Endothelial cell of umbilical vein (primary cell): Measurements from ENCODE around the gene LZIC. TPM values are rescaled to one million over a fixed set of nuclear protein-coding genes. Genes with fewer than 3 reads are reported as not detected.

Source experiments
- BruUV-seq: library from RNA; stranded (reverse); fragments of 400-500 nt; replicated peaks from 2 replicates; lab custom pipeline; 2021; lab: Mats Ljungman, UMichigan
- CTCF ChIA-PET: fragments of 300-600, 350-600 bp; sonication (Branson Sonifier 250); formaldehyde crosslinking; loops from one replicate; lab custom pipeline; 2021; ENCODE audit warnings: antibody characterized with exemption, inconsistent platforms; lab: Charles Lee
- POLR2A ChIA-PET: fragments of 300-600, 350-600 bp; sonication (Branson Sonifier 250); formaldehyde crosslinking; loops from one replicate; lab custom pipeline; 2021; ENCODE audit warnings: antibody characterized with exemption, inconsistent platforms; lab: Charles Lee
- DNase-seq: peaks from one replicate; pipeline ENCODE4 v3.0.0-alpha.2; 2011; ENCODE audit warnings: low read depth, low spot score
- FAIRE-seq: peaks from 2 replicates; lab custom pipeline; 2011; peaks lifted over from hg19 to GRCh38; lab: Jason Lieb, UNC
- H2AFZ ChIP-seq: 2 replicates; pipeline ENCODE4 v1.6.0; 2012; ENCODE audit warnings: low read depth, low read length, control low read depth, inconsistent platforms
- H3K27ac ChIP-seq: 2 replicates; pipeline ENCODE4 v1.5.1; 2011; ENCODE audit warnings: low read depth, mild to moderate bottlenecking, control low read depth, low read length, moderate library complexity; ENCODE audit not compliant: insufficient read depth
- H3K27me3 ChIP-seq, 2 experiments: 2 replicates each; pipeline versions ENCODE4 v1.6.0 to v1.6.1; 2011; ENCODE audit warnings: low read length in 2 of 2, mixed read lengths in 1 of 2; ENCODE audit not compliant: control insufficient read depth in 2 of 2, insufficient read depth in 2 of 2
- H3K36me3 ChIP-seq, 2 experiments: 2 replicates in 1 of 2; 3 replicates in 1 of 2; pipeline ENCODE4 v1.5.1; 2011; ENCODE audit warnings: low read length in 2 of 2, mild to moderate bottlenecking in 1 of 2, moderate library complexity in 1 of 2; ENCODE audit not compliant: control insufficient read depth in 2 of 2, insufficient read depth in 2 of 2; ENCODE audit errors: extremely low read depth in 1 of 2
- H3K4me1 ChIP-seq: 3 replicates; pipeline ENCODE4 v1.5.1; 2011; ENCODE audit warnings: mild to moderate bottlenecking, low read length; ENCODE audit not compliant: control insufficient read depth, insufficient read depth; ENCODE audit errors: extremely low read depth
- H3K4me2 ChIP-seq: 2 replicates; pipeline ENCODE4 v1.6.1; 2011; ENCODE audit warnings: low read length, control low read depth, mixed read lengths; ENCODE audit not compliant: insufficient read depth
- H3K4me3 ChIP-seq, 3 experiments: fragments of 200-600 bp in 1 of 3; sonication (generic), shearing (Covaris generic) in 1 of 3; replicated peaks in 1 of 3; 2 replicates each; pipeline ENCODE4 v1.5.1; 2011 to 2016; ENCODE audit warnings: control low read depth in 3 of 3, low read length in 3 of 3, mild to moderate bottlenecking in 2 of 3, inconsistent platforms in 1 of 3, low read depth in 1 of 3, moderate library complexity in 1 of 3; ENCODE audit not compliant: insufficient read depth in 1 of 3
- H3K79me2 ChIP-seq: 2 replicates; pipeline ENCODE4 v1.6.0; 2012; ENCODE audit warnings: low read length, inconsistent platforms; ENCODE audit not compliant: control insufficient read depth, insufficient read depth
- H3K9ac ChIP-seq: replicated peaks from 2 replicates; pipeline ENCODE3; 2011; ENCODE audit warnings: low read length, control low read depth; ENCODE audit not compliant: insufficient read depth; ENCODE audit errors: extremely low read depth
- H3K9me1 ChIP-seq: replicated peaks from 3 replicates; pipeline ENCODE4 v1.6.0; 2011; ENCODE audit warnings: mild to moderate bottlenecking, low read length; ENCODE audit not compliant: control insufficient read depth, insufficient read depth; ENCODE audit errors: extremely low read depth
- H3K9me3 ChIP-seq: replicated peaks from 2 replicates; pipeline ENCODE4 v1.5.1; 2012; ENCODE audit warnings: low read length, inconsistent platforms; ENCODE audit not compliant: control insufficient read depth, insufficient read depth
- H4K20me1 ChIP-seq: replicated peaks from 2 replicates; pipeline ENCODE3; 2011; ENCODE audit warnings: mild to moderate bottlenecking, low read length; ENCODE audit not compliant: control insufficient read depth, insufficient read depth; ENCODE audit errors: extremely low read depth
- EZH2 ChIP-seq: IDR thresholded peaks from 2 replicates; pipeline ENCODE4 v1.6.1; 2012; ENCODE audit warnings: borderline replicate concordance, low read depth, mild to moderate bottlenecking, moderate library complexity, low read length, inconsistent platforms; ENCODE audit not compliant: severe bottlenecking
- FOS ChIP-seq: IDR thresholded peaks from 2 replicates; pipeline ENCODE4 v1.6.1; 2011; ENCODE audit warnings: mild to moderate bottlenecking, low read length, moderate library complexity, borderline replicate concordance; ENCODE audit not compliant: insufficient read depth
- GATA2 ChIP-seq: IDR thresholded peaks from 2 replicates; pipeline ENCODE4 v1.7.0; 2011; ENCODE audit warnings: low read depth, mild to moderate bottlenecking, moderate library complexity, mixed read lengths, low read length; ENCODE audit not compliant: insufficient read length, insufficient read depth
- JUN ChIP-seq: IDR thresholded peaks from 2 replicates; pipeline ENCODE4 v1.6.1; 2011; ENCODE audit warnings: borderline replicate concordance, low read depth; ENCODE audit not compliant: insufficient read length, insufficient read depth
- MAX ChIP-seq: IDR thresholded peaks from 2 replicates; pipeline ENCODE4 v1.6.1; 2011; ENCODE audit not compliant: insufficient read depth, insufficient read length
- MYC ChIP-seq: IDR thresholded peaks from one replicate; pipeline ENCODE4 v1.6.1; 2011; ENCODE audit warnings: mild to moderate bottlenecking, low read depth, low read length
- POLR2A ChIP-seq: IDR thresholded peaks from 2 replicates; pipeline ENCODE4 v1.6.1; 2012; ENCODE audit warnings: low read depth, mild to moderate bottlenecking, control low read depth, low read length
- POLR2AphosphoS5 ChIP-seq: IDR thresholded peaks from 2 replicates; pipeline ENCODE4 v1.6.1; 2012; ENCODE audit warnings: low read depth, mild to moderate bottlenecking, control low read depth, low read length, moderate library complexity; ENCODE audit not compliant: insufficient read depth
- dilution Hi-C: fragments of 300-500 bp; cut with MboI; formaldehyde crosslinking; loops from one replicate; pipeline ENCODE4 v1.15.0; 2019; ENCODE audit warnings: low sequenced_read_pairs; ENCODE audit not compliant: extremely low pct_ligation_motif_present
- intact Hi-C: fragments of 100-400 bp; cut with micrococcal nuclease; formaldehyde crosslinking; loops from one replicate; pipeline ENCODE4 v1.10.0; 2022
- polyA plus RNA-seq, 4 experiments: library from polyadenylated mRNA; depleted of rRNA in 3 of 4; stranded (reverse) in 3 of 4; unstranded in 1 of 4; fragments of >200 nt; gene quantifications; 2 replicates each; pipeline versions ENCODE4 v1.2.1 to v1.2.3, GENCODE V29; 2011 to 2012; ENCODE audit warnings: missing spikeins in 1 of 4
- total RNA-seq: library from RNA; stranded (reverse); gene quantifications from 2 replicates; pipeline ENCODE4 v1.2.3, GENCODE V29; 2021
- TF ChIP-seq, protein P1 (sequence below), 2 donors: IDR thresholded peaks; 1 replicate in 1 of 2; 2 replicates in 1 of 2; pipeline ENCODE4 v1.5.1; 2011; ENCODE audit warnings: low read length in 2 of 2, mild to moderate bottlenecking in 2 of 2, moderate library complexity in 2 of 2, control low read depth in 1 of 2, inconsistent platforms in 1 of 2, low read depth in 1 of 2; ENCODE audit not compliant: insufficient read depth in 1 of 2; ENCODE audit errors: extremely low read depth in 1 of 2

LZIC gene
- total and polyA plus RNA-seq, 2 donors (not counting 3 experiments of a cell fraction or from before 2014, with no cell fraction given), result 3.7 to 23.4 TPM

GRCh38 chr1:9886092-9886742 is 57.0 kb downstream of the LZIC start:
- Histone ChIP-seq H3K4me2 (no peak overlapping the region), H3K27ac (no peak overlapping the region), H3K27me3 (no peaks in the 10 kb centered on the region), H3K79me2 (no peaks in the 10 kb centered on the region), H2AFZ (no peak overlapping the region), H3K4me1 (peaks cover 20% of the 10 kb centered on the region), H3K4me3 (no peak overlapping the region), H3K9ac (no peak overlapping the region), H3K9me1 (no peaks in the 10 kb centered on the region), H4K20me1 (no peaks in the 10 kb centered on the region), H3K36me3 (peaks cover 0 to 2% of the 10 kb centered on the region in 2 experiments), H3K9me3 (no peaks in the 10 kb centered on the region)
- intact Hi-C loops, result no loop called here
- POLR2A ChIA-PET, result no interaction called here
- TF ChIP-seq MYC (no peak), JUN (no peak), EZH2 (no peak), POLR2A (no peak), POLR2AphosphoS5 (no peak), GATA2 (no peak), FOS (no peak), MAX (no peak)
- TF ChIP-seq, protein P1, sequence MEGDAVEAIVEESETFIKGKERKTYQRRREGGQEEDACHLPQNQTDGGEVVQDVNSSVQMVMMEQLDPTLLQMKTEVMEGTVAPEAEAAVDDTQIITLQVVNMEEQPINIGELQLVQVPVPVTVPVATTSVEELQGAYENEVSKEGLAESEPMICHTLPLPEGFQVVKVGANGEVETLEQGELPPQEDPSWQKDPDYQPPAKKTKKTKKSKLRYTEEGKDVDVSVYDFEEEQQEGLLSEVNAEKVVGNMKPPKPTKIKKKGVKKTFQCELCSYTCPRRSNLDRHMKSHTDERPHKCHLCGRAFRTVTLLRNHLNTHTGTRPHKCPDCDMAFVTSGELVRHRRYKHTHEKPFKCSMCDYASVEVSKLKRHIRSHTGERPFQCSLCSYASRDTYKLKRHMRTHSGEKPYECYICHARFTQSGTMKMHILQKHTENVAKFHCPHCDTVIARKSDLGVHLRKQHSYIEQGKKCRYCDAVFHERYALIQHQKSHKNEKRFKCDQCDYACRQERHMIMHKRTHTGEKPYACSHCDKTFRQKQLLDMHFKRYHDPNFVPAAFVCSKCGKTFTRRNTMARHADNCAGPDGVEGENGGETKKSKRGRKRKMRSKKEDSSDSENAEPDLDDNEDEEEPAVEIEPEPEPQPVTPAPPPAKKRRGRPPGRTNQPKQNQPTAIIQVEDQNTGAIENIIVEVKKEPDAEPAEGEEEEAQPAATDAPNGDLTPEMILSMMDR (IDR thresholded peaks at IDR 0.05; ENCODE audit: extremely low read depth in 1 of 2, insufficient read depth in 1 of 2, low read depth in 1 of 2, low read length in 2 of 2), result no peak
- CTCF ChIA-PET, result interaction anchor here (0.9 to 1.1 kb wide), 2 partner anchors 31 to 65 kb away, joined by 3 read pairs; no protein-coding TSS in a partner anchor
- dilution Hi-C loops, result no loop called here
- no peak for DNase-seq
- no peak for FAIRE-seq
- no TSS peak for BruUV-seq
